ENCODE results near the gene BCS1L. TPM values are rescaled to one million over a fixed set of nuclear protein-coding genes. Genes with fewer than 3 reads are reported as not detected.

BCS1L gene
- total RNA-seq, 1 experiment from 2014 or later, result 38.8 TPM

- POLR2A ChIA-PET (ENCODE audit: unreplicated experiment), result no interaction called here
- CTCF ChIA-PET, result no interaction called here
Measured at GRCh38 chr2:218638372-218638771, 21.1 kb upstream of the BCS1L start.

GRCh38 chr2:218642121-218642656 is 17.3 kb upstream of the BCS1L start:
- Histone ChIP-seq H3K27me3 (ENCODE audit: insufficient read depth, low read depth) (no peaks in the 10 kb centered on the region), H3K36me3 (ENCODE audit: low read depth) (peaks cover 3% of the 10 kb centered on the region; the same call in 1 of the 2 replicates), H3K4me2 (no peak overlapping the region), H3K4me3 (no peak overlapping the region), H3K9me3 (ENCODE audit: insufficient read depth, low read depth) (no peaks in the 10 kb centered on the region), H3F3A (ENCODE audit: insufficient read depth, low read depth) (no peaks in the 10 kb centered on the region), H3K79me2 (ENCODE audit: low read depth) (no peaks in the 10 kb centered on the region), H4K20me1 (ENCODE audit: insufficient read depth) (no peaks in the 10 kb centered on the region), H3K4me1 (replicated peaks; ENCODE audit: insufficient read depth) (peaks cover 12% of the 10 kb centered on the region; the same call in 1 of the 2 replicates), H2AFZ (no peak overlapping the region), H3K27ac (no peak overlapping the region), H3K9me2 (ENCODE audit: insufficient read depth) (no peaks in the 10 kb centered on the region)
- intact Hi-C loops (cut with micrococcal nuclease; ENCODE audit: unreplicated experiment), result no loop called here
- TF ChIP-seq CTCF (conservative IDR thresholded peaks at IDR 0.05) (no peak), EZH2 (IDR thresholded peaks at IDR 0.05; ENCODE audit: low read depth) (no peak)
- CTCF ChIA-PET, result no interaction called here
- DNase-seq, result no peak
- POLR2A ChIA-PET (ENCODE audit: unreplicated experiment), result no interaction called here
- BruUV-seq (replicated peaks), result no TSS peak

More at GRCh38 chr2:218638372-218638771, 21.1 kb upstream of the BCS1L start:
- Histone ChIP-seq H3K4me2 (no peak overlapping the region), H3K27ac (no peak overlapping the region), H3K4me3 (no peak overlapping the region), H4K20me1 (ENCODE audit: insufficient read depth) (no peaks in the 10 kb centered on the region), H3K79me2 (ENCODE audit: low read depth) (no peaks in the 10 kb centered on the region), H3K36me3 (ENCODE audit: low read depth) (peaks cover 3% of the 10 kb centered on the region; the same call in 1 of the 2 replicates), H3K9me3 (ENCODE audit: insufficient read depth, low read depth) (no peaks in the 10 kb centered on the region), H3K9me2 (ENCODE audit: insufficient read depth) (no peaks in the 10 kb centered on the region), H3F3A (ENCODE audit: insufficient read depth, low read depth) (no peaks in the 10 kb centered on the region), H3K4me1 (replicated peaks; ENCODE audit: insufficient read depth) (no peaks in the 10 kb centered on the region), H2AFZ (no peak overlapping the region), H3K27me3 (ENCODE audit: insufficient read depth, low read depth) (no peaks in the 10 kb centered on the region)
- TF ChIP-seq EZH2 (IDR thresholded peaks at IDR 0.05; ENCODE audit: low read depth), result no peak
- TF ChIP-seq CTCF (conservative IDR thresholded peaks at IDR 0.05), result no peak
- DNase-seq, result no peak
- intact Hi-C loops (cut with micrococcal nuclease; ENCODE audit: unreplicated experiment), result no loop called here
- BruUV-seq (replicated peaks), result no TSS peak

GRCh38 chr2:218642786-218643185 is 16.7 kb upstream of the BCS1L start:
- Histone ChIP-seq H3K9me3 (ENCODE audit: insufficient read depth, low read depth) (no peaks in the 10 kb centered on the region), H2AFZ (no peak overlapping the region), H3K79me2 (ENCODE audit: low read depth) (0 out of 2 replicates have a peak, but pooled peaks cover 5% of the 10 kb centered on the region), H3K27ac (no peak overlapping the region), H3K27me3 (ENCODE audit: insufficient read depth, low read depth) (no peaks in the 10 kb centered on the region), H3K4me1 (replicated peaks; ENCODE audit: insufficient read depth) (peaks cover 12% of the 10 kb centered on the region; the same call in 1 of the 2 replicates), H3F3A (ENCODE audit: insufficient read depth, low read depth) (no peaks in the 10 kb centered on the region; the same call in 1 of the 2 replicates), H4K20me1 (ENCODE audit: insufficient read depth) (0 out of 2 replicates have a peak, but pooled peaks cover 2% of the 10 kb centered on the region), H3K36me3 (ENCODE audit: low read depth) (peaks cover 5% of the 10 kb centered on the region; the same call in 1 of the 2 replicates), H3K9me2 (ENCODE audit: insufficient read depth) (no peaks in the 10 kb centered on the region), H3K4me2 (no peak overlapping the region), H3K4me3 (no peak overlapping the region)
- intact Hi-C loops (cut with micrococcal nuclease; ENCODE audit: unreplicated experiment), result no loop called here
- POLR2A ChIA-PET (ENCODE audit: unreplicated experiment), result no interaction called here
- TF ChIP-seq CTCF (conservative IDR thresholded peaks at IDR 0.05) (no peak), EZH2 (IDR thresholded peaks at IDR 0.05; ENCODE audit: low read depth) (no peak)
- DNase-seq, result no peak
- CTCF ChIA-PET, result no interaction called here
- no TSS peak for BruUV-seq (replicated peaks)
